IPS-20b (cell line): ENCODE data around the gene MGAT3.

Experiments used
- H3K27ac ChIP-seq: one replicate; pipeline ENCODE4 v1.5.1; 2013; ENCODE audit warnings: low read length
- H3K27me3 ChIP-seq: 2 replicates; pipeline ENCODE4 v1.6.1; 2013; ENCODE audit warnings: mild to moderate bottlenecking, low read length, inconsistent platforms; ENCODE audit not compliant: insufficient read depth
- H3K36me3 ChIP-seq: 2 replicates; pipeline ENCODE4 v1.6.1; 2013; ENCODE audit warnings: low read depth, mild to moderate bottlenecking, inconsistent platforms, low read length, moderate library complexity; ENCODE audit not compliant: insufficient read depth
- H3K4me1 ChIP-seq: 2 replicates; pipeline ENCODE4 v1.6.1; 2013; ENCODE audit warnings: mild to moderate bottlenecking, control low read depth, inconsistent platforms, low read length, moderate library complexity; ENCODE audit not compliant: insufficient read depth
- H3K4me3 ChIP-seq: 2 replicates; pipeline ENCODE4 v1.5.1; 2013; ENCODE audit warnings: mild to moderate bottlenecking, low read length, inconsistent platforms
- H3K9ac ChIP-seq: 2 replicates; pipeline ENCODE4 v1.6.1; 2013; ENCODE audit warnings: low read depth, mild to moderate bottlenecking, inconsistent platforms, low read length, moderate library complexity
- H3K9me3 ChIP-seq: 2 replicates; pipeline ENCODE4 v1.6.1; 2013; ENCODE audit warnings: mild to moderate bottlenecking, low read depth, low read length, inconsistent platforms; ENCODE audit not compliant: insufficient read depth

The MGAT3 gene

GRCh38 chr22:39489094-39490068 is 32.6 kb downstream of the MGAT3 start:
- Histone ChIP-seq H3K4me3 (no peak overlapping the region; the same call in 1 of the 2 replicates), H3K27me3 (peaks cover 10% of the 10 kb centered on the region), H3K36me3 (no peaks in the 10 kb centered on the region), H3K9ac (no peak overlapping the region), H3K27ac (no peak overlapping the region), H3K4me1 (no peaks in the 10 kb centered on the region), H3K9me3 (no peaks in the 10 kb centered on the region)

- no peak overlapping the region for H3K27ac ChIP-seq
- H3K27me3 ChIP-seq, result peaks cover 11% of the 10 kb centered on the region
- H3K4me1 ChIP-seq, result no peaks in the 10 kb centered on the region
- no peaks in the 10 kb centered on the region for H3K36me3 ChIP-seq
- H3K9ac ChIP-seq, result no peak overlapping the region
- no peak overlapping the region; the same call in 1 of the 2 replicates for H3K4me3 ChIP-seq
- H3K9me3 ChIP-seq, result no peaks in the 10 kb centered on the region
These were observed 33.5 kb downstream of the MGAT3 start for GRCh38 chr22:39490135-39490798.

- H3K27ac ChIP-seq, result no peak overlapping the region
- H3K36me3 ChIP-seq, result no peaks in the 10 kb centered on the region
- H3K4me1 ChIP-seq, result no peaks in the 10 kb centered on the region
- H3K27me3 ChIP-seq, result peaks cover 11% of the 10 kb centered on the region
- no peaks in the 10 kb centered on the region for H3K9me3 ChIP-seq
- H3K4me3 ChIP-seq, result no peak overlapping the region
- no peak overlapping the region for H3K9ac ChIP-seq
These were observed 34.3 kb downstream of the MGAT3 start for GRCh38 chr22:39490966-39491680.

GRCh38 chr22:39491696-39492095 is 34.9 kb downstream of the MGAT3 start:
- Histone ChIP-seq H3K9me3 (no peaks in the 10 kb centered on the region), H3K4me1 (no peaks in the 10 kb centered on the region), H3K27ac (no peak overlapping the region), H3K27me3 (peaks cover 11% of the 10 kb centered on the region), H3K4me3 (no peak overlapping the region), H3K9ac (no peak overlapping the region), H3K36me3 (no peaks in the 10 kb centered on the region)

- Histone ChIP-seq H3K27ac (no peak overlapping the region), H3K27me3 (peaks cover 12% of the 10 kb centered on the region), H3K4me1 (no peaks in the 10 kb centered on the region), H3K9ac (no peak overlapping the region), H3K9me3 (no peaks in the 10 kb centered on the region), H3K4me3 (no peak overlapping the region), H3K36me3 (no peaks in the 10 kb centered on the region)
These were observed 35.4 kb downstream of the MGAT3 start for GRCh38 chr22:39492186-39492585.

GRCh38 chr22:39493759-39494158 is 36.9 kb downstream of the MGAT3 start:
- H3K9ac ChIP-seq, result no peak overlapping the region
- H3K36me3 ChIP-seq, result no peaks in the 10 kb centered on the region
- H3K27ac ChIP-seq, result no peak overlapping the region
- H3K4me1 ChIP-seq, result no peaks in the 10 kb centered on the region
- no peaks in the 10 kb centered on the region for H3K9me3 ChIP-seq
- H3K27me3 ChIP-seq, result peaks cover 26% of the 10 kb centered on the region
- no peak overlapping the region for H3K4me3 ChIP-seq

GRCh38 chr22:39494471-39495120 is 37.8 kb downstream of the MGAT3 start:
- Histone ChIP-seq H3K27me3 (peaks cover 28% of the 10 kb centered on the region), H3K4me1 (no peaks in the 10 kb centered on the region), H3K36me3 (no peaks in the 10 kb centered on the region), H3K9me3 (no peaks in the 10 kb centered on the region), H3K27ac (no peak overlapping the region), H3K4me3 (no peak overlapping the region), H3K9ac (no peak overlapping the region)

- H3K9me3 ChIP-seq, result no peaks in the 10 kb centered on the region
- no peaks in the 10 kb centered on the region for H3K4me1 ChIP-seq
- peaks cover 41% of the 10 kb centered on the region for H3K27me3 ChIP-seq
- H3K36me3 ChIP-seq, result no peaks in the 10 kb centered on the region
- H3K9ac ChIP-seq, result no peak overlapping the region
- no peak overlapping the region for H3K4me3 ChIP-seq
- no peak overlapping the region for H3K27ac ChIP-seq
These were observed 39.5 kb downstream of the MGAT3 start for GRCh38 chr22:39496131-39496838.

GRCh38 chr22:39497429-39497828 is 40.6 kb downstream of the MGAT3 start:
- no peaks in the 10 kb centered on the region for H3K36me3 ChIP-seq

GRCh38 chr22:39498368-39498767 is 41.6 kb downstream of the MGAT3 start:
- peaks cover 6% of the 10 kb centered on the region; the same call in 1 of the 2 replicates for H3K4me1 ChIP-seq

More at GRCh38 chr22:39497429-39497828, 40.6 kb downstream of the MGAT3 start:
- H3K27me3 ChIP-seq, result peaks cover 43% of the 10 kb centered on the region
- no peaks in the 10 kb centered on the region for H3K9me3 ChIP-seq
- no peak overlapping the region for H3K4me3 ChIP-seq
- H3K9ac ChIP-seq, result no peak overlapping the region
- no peak overlapping the region for H3K27ac ChIP-seq
- no peaks in the 10 kb centered on the region for H3K4me1 ChIP-seq

More at GRCh38 chr22:39498368-39498767, 41.6 kb downstream of the MGAT3 start:
- no peak overlapping the region for H3K27ac ChIP-seq
- H3K4me3 ChIP-seq, result no peak overlapping the region
- no peak overlapping the region for H3K9ac ChIP-seq
- H3K27me3 ChIP-seq, result peaks cover 49% of the 10 kb centered on the region
- no peaks in the 10 kb centered on the region for H3K9me3 ChIP-seq
- H3K36me3 ChIP-seq, result no peaks in the 10 kb centered on the region
